Panc1 (cell line): ENCODE data around the gene SYT9. TPM values are rescaled to one million over a fixed set of nuclear protein-coding genes. Genes with fewer than 3 reads are reported as not detected.
A peak's percentile ranks its signal among the peaks of the same experiment; 100 is the strongest.

ENCODE experiments used
- ATAC-seq: fragments of 200-7000 bp; cut with Tn5 transposase; 2 replicates; pipeline ENCODE4 v1.9.1; 2020; ENCODE audit warnings: mild to moderate bottlenecking, moderate library complexity
- BruUV-seq: library from RNA; stranded (reverse); fragments of 400-500 nt; replicated peaks from 2 replicates; lab custom pipeline; 2021; lab: Mats Ljungman, UMichigan
- CTCF ChIA-PET: fragments of 300-600 bp; sonication (Branson Sonifier 250); formaldehyde crosslinking; loops from one replicate; lab custom pipeline; 2022; ENCODE audit warnings: antibody characterized with exemption; lab: Charles Lee
- POLR2A ChIA-PET: fragments of 300-600 bp; sonication (Branson Sonifier 250); formaldehyde crosslinking; loops from one replicate; lab custom pipeline; 2022; ENCODE audit warnings: antibody characterized with exemption; lab: Charles Lee
- DNase-seq: peaks from one replicate; pipeline ENCODE4 v3.0.0-alpha.2; 2010; ENCODE audit warnings: low read depth, low spot score
- H3K27ac ChIP-seq: 2 replicates; pipeline ENCODE4 v1.5.1; 2011; ENCODE audit warnings: mild to moderate bottlenecking, low read length, inconsistent platforms
- H3K27me3 ChIP-seq: fragments of 200-500 bp; sonication (Bioruptor generic); 2 replicates; pipeline ENCODE4 v1.6.0; 2014; ENCODE audit warnings: low read length, inconsistent platforms; ENCODE audit not compliant: control insufficient read depth, insufficient read depth
- H3K36me3 ChIP-seq: fragments of 200-500 bp; sonication (Bioruptor generic); 2 replicates; pipeline ENCODE4 v1.5.1; 2014; ENCODE audit warnings: inconsistent platforms, mild to moderate bottlenecking, low read length, moderate library complexity; ENCODE audit not compliant: control insufficient read depth, insufficient read depth
- H3K4me1 ChIP-seq: 2 replicates; pipeline ENCODE4 v1.5.1; 2011; ENCODE audit warnings: inconsistent platforms, mild to moderate bottlenecking, low read length, moderate library complexity; ENCODE audit not compliant: control insufficient read depth, insufficient read depth
- H3K4me3 ChIP-seq, 2 experiments: 2 replicates each; pipeline ENCODE4 v1.5.1; 2011 to 2012; ENCODE audit warnings: low read depth in 2 of 2, low read length in 2 of 2, mild to moderate bottlenecking in 2 of 2, inconsistent platforms in 1 of 2, moderate library complexity in 1 of 2
- H3K9me3 ChIP-seq: fragments of 200-500 bp; sonication (Bioruptor generic); 2 replicates; pipeline ENCODE4 v1.5.1; 2014; ENCODE audit warnings: low read depth, mild to moderate bottlenecking, inconsistent platforms, low read length, moderate library complexity; ENCODE audit not compliant: control insufficient read depth, insufficient read depth
- POLR2AphosphoS5 ChIP-seq: IDR thresholded peaks from 2 replicates; pipeline ENCODE4 v1.6.1; 2012; ENCODE audit warnings: mild to moderate bottlenecking, low read depth, low read length, moderate library complexity
- SIN3A ChIP-seq: IDR thresholded peaks from 2 replicates; pipeline ENCODE4 v1.6.1; 2012; ENCODE audit warnings: low read depth, mild to moderate bottlenecking, low read length, moderate library complexity, borderline replicate concordance; ENCODE audit not compliant: insufficient read depth
- TCF7L2 ChIP-seq: IDR thresholded peaks from 2 replicates; pipeline ENCODE4 v1.6.1; 2011; ENCODE audit warnings: mild to moderate bottlenecking, low read depth, low read length, inconsistent platforms
- in situ Hi-C: cut with HindIII; loops from 2 replicates; pipeline ENCODE4 v1.10.0; 2016; ENCODE audit warnings: low sequenced_read_pairs, low pct_unique_long_range_greater_than_20kb
- intact Hi-C: fragments of 100-400 bp; cut with micrococcal nuclease; formaldehyde crosslinking; loops from one replicate; pipeline ENCODE4 v1.10.0; 2022; ENCODE audit not compliant: unreplicated experiment
- total RNA-seq: library from RNA; stranded (reverse); gene quantifications from one replicate; pipeline ENCODE4 v1.2.1, GENCODE V29; 2021; ENCODE audit not compliant: unreplicated experiment
- TF ChIP-seq, protein P1 (sequence below): fragments of 450-650 bp; IDR thresholded peaks from 2 replicates; pipeline ENCODE4 v1.5.1; 2017; ENCODE audit warnings: mild to moderate bottlenecking
- TF ChIP-seq, protein P2 (sequence below), 2 experiments: IDR thresholded peaks; 2 replicates each; pipeline ENCODE4 v1.6.1; 2011 to 2012; ENCODE audit warnings: low read depth in 2 of 2, control low read depth in 1 of 2, low read length in 1 of 2, mild to moderate bottlenecking in 1 of 2, moderate library complexity in 1 of 2; ENCODE audit not compliant: insufficient read depth in 1 of 2

SYT9 gene
- total RNA-seq, 1 experiment from 2014 or later = 3.7 TPM

DNA sequence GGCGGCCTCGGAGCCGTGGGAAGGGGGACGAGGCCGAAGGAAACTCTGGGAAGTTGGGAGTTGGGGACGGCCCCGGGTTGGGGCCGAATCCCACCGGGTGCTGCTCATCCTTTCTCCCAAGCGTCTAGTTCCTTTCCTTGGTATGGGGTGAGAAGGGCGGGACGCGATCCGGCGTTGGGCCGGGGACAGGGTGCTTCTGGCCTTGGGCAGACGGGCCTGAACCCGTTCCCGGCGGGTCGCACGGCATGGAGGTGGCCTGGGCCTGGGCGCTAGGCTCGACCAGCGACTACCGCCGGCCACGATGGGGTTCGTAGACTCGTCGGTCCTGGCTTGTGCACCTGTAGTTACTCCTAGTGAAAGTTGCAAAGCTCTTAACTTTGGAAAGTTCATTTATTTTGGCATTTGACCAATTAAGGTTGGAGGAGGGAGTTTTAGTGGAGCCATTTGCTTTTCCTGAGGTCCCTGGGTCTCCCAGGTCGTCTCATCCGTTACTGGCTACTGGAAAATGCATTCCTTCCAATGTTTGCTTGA lies 1.0 kb downstream of the SYT9 start:
- in situ Hi-C loops (no loop called here), intact Hi-C loops (no loop called here)
- Histone ChIP-seq H3K9me3 (no peaks in the 10 kb centered on the region), H3K27me3 (peaks cover 10% of the 10 kb centered on the region), H3K4me1 (no peaks in the 10 kb centered on the region), H3K4me3 (peak overlapping the region; percentile 47 to 73), H3K36me3 (no peaks in the 10 kb centered on the region), H3K27ac (no peak overlapping the region)
- ChIA-PET POLR2A (no interaction called here), CTCF (no interaction called here)
- ATAC-seq (peak; percentile 13), DNase-seq (no peak)
- BruUV-seq = no TSS peak
- TF ChIP-seq, protein P1, sequence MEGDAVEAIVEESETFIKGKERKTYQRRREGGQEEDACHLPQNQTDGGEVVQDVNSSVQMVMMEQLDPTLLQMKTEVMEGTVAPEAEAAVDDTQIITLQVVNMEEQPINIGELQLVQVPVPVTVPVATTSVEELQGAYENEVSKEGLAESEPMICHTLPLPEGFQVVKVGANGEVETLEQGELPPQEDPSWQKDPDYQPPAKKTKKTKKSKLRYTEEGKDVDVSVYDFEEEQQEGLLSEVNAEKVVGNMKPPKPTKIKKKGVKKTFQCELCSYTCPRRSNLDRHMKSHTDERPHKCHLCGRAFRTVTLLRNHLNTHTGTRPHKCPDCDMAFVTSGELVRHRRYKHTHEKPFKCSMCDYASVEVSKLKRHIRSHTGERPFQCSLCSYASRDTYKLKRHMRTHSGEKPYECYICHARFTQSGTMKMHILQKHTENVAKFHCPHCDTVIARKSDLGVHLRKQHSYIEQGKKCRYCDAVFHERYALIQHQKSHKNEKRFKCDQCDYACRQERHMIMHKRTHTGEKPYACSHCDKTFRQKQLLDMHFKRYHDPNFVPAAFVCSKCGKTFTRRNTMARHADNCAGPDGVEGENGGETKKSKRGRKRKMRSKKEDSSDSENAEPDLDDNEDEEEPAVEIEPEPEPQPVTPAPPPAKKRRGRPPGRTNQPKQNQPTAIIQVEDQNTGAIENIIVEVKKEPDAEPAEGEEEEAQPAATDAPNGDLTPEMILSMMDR = no peak
- TF ChIP-seq SIN3A (no peak), TCF7L2 (no peak), POLR2AphosphoS5 (no peak)
- TF ChIP-seq, protein P2, sequence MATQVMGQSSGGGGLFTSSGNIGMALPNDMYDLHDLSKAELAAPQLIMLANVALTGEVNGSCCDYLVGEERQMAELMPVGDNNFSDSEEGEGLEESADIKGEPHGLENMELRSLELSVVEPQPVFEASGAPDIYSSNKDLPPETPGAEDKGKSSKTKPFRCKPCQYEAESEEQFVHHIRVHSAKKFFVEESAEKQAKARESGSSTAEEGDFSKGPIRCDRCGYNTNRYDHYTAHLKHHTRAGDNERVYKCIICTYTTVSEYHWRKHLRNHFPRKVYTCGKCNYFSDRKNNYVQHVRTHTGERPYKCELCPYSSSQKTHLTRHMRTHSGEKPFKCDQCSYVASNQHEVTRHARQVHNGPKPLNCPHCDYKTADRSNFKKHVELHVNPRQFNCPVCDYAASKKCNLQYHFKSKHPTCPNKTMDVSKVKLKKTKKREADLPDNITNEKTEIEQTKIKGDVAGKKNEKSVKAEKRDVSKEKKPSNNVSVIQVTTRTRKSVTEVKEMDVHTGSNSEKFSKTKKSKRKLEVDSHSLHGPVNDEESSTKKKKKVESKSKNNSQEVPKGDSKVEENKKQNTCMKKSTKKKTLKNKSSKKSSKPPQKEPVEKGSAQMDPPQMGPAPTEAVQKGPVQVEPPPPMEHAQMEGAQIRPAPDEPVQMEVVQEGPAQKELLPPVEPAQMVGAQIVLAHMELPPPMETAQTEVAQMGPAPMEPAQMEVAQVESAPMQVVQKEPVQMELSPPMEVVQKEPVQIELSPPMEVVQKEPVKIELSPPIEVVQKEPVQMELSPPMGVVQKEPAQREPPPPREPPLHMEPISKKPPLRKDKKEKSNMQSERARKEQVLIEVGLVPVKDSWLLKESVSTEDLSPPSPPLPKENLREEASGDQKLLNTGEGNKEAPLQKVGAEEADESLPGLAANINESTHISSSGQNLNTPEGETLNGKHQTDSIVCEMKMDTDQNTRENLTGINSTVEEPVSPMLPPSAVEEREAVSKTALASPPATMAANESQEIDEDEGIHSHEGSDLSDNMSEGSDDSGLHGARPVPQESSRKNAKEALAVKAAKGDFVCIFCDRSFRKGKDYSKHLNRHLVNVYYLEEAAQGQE (IDR thresholded peaks at IDR 0.05; ENCODE audit: insufficient read depth in 1 of 2, low read depth in 2 of 2, low read length in 1 of 2) = no peak

DNA sequence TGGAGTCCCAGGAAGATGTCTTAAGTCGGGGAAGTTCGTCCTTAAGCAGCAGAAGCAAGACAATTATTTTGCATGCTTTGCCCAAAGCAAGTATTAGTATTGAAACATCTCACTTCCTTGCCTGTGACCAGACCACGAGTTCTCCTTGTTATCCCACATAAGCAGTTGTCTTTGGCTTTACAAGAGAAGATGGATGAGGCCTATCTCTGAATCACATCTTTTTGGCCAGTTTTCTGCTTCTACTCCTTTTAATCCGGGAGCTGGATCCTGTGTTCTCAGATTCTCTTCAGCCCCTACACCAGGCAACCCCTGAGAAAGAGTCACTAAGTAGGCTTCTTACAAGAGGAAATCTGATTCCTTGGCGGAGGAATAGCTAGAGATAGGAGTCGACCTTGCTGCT lies 2.1 kb downstream of the SYT9 start:
- in situ Hi-C loops (no loop called here), intact Hi-C loops (no loop called here)
- TF ChIP-seq, protein P1 = no peak
- no peak for TF ChIP-seq POLR2AphosphoS5
- no peak for TF ChIP-seq TCF7L2
- TF ChIP-seq SIN3A = no peak
- TF ChIP-seq, protein P2 (IDR thresholded peaks at IDR 0.05; ENCODE audit: insufficient read depth in 1 of 2, low read depth in 2 of 2, low read length in 1 of 2) = no peak
- BruUV-seq = no TSS peak
- H3K27ac ChIP-seq = no peak overlapping the region
- H3K4me1 ChIP-seq = no peaks in the 10 kb centered on the region
- ATAC-seq = no peak
- CTCF ChIA-PET = no interaction called here
- H3K36me3 ChIP-seq = no peaks in the 10 kb centered on the region
- H3K9me3 ChIP-seq = no peaks in the 10 kb centered on the region
- H3K4me3 ChIP-seq = peak overlapping the region in 1 of 2 experiments; percentile 7; a peak in 1 of 4 replicates
- no peak for DNase-seq
- POLR2A ChIA-PET = no interaction called here
- peaks cover 10% of the 10 kb centered on the region for H3K27me3 ChIP-seq
